Skeletal muscle tissue (tissue), 4 donors: Measurements from ENCODE around the gene LIPK. TPM values are rescaled to one million over a fixed set of nuclear protein-coding genes. Genes with fewer than 3 reads are reported as not detected.

ENCODE experiments used
- H3K27ac ChIP-seq: one replicate; pipeline ENCODE4 v1.7.0; 2013; ENCODE audit warnings: mild to moderate bottlenecking, low read depth, low read length, inconsistent platforms
- H3K27me3 ChIP-seq, 3 donors: one replicate each; pipeline ENCODE4 v1.7.0; 2013; ENCODE audit warnings: low read length in 3 of 3; ENCODE audit not compliant: control insufficient read depth in 3 of 3, insufficient read depth in 3 of 3
- H3K36me3 ChIP-seq, 3 donors: one replicate each; pipeline ENCODE4 v1.7.0; 2013; ENCODE audit warnings: low read length in 3 of 3; ENCODE audit not compliant: control insufficient read depth in 3 of 3, insufficient read depth in 3 of 3
- H3K4me1 ChIP-seq, 3 donors: one replicate each; pipeline ENCODE4 v1.7.0; 2013; ENCODE audit warnings: low read length in 3 of 3, mild to moderate bottlenecking in 3 of 3; ENCODE audit not compliant: control insufficient read depth in 3 of 3, insufficient read depth in 3 of 3
- H3K4me3 ChIP-seq, 3 donors: one replicate each; pipeline ENCODE4 v1.7.0; 2013; ENCODE audit warnings: low read length in 3 of 3
- H3K9ac ChIP-seq, 3 donors: one replicate each; pipeline ENCODE4 v1.7.0; 2013; ENCODE audit warnings: low read length in 3 of 3, mild to moderate bottlenecking in 3 of 3, moderate library complexity in 2 of 3, low read depth in 1 of 3
- H3K9me3 ChIP-seq, 3 donors: one replicate each; pipeline ENCODE4 v1.7.0; 2013; ENCODE audit warnings: low read length in 3 of 3; ENCODE audit not compliant: control insufficient read depth in 3 of 3
- total RNA-seq: library from RNA; depleted of rRNA; stranded (reverse); fragments of >200 nt; gene quantifications from one replicate; pipeline ENCODE4 v1.2.3, GENCODE V29; 2014
- donor health status: Osteomylitis.

LIPK gene
- total RNA-seq, 1 donor from 2014 or later = not detected

DNA sequence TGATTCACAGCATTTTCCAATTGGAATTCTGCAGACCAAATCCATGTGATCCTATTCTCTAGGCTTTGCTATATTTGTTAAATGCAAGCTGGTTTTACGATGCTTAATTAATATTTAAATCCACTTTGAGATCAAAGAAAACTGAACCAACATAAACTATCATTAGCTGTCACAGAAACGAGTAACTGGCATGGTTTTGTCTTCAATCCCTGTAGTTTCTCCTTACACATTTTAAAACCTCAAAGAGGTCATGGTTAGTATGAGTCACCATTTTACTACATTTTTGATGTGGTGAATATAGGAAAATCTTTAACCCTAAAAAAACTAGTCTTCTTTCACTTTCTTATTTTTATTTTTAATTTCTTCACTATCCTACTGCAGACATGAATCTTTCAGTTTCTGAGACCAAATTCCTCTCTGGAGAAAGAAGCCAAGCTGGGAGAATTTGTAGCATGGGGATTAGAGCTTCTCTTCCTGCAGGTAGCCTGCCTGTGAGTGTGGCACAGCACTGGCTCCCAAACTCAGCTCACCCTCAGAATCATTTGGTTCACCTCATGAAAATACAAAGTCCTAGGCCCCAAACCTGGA is 87.8 kb downstream of the LIPK start:
- Histone ChIP-seq H3K27ac (no peak overlapping the region), H3K27me3 (no peaks in the 10 kb centered on the region), H3K9me3 (no peaks in the 10 kb centered on the region), H3K36me3 (no peaks in the 10 kb centered on the region), H3K4me3 (no peak overlapping the region), H3K9ac (no peak overlapping the region), H3K4me1 (no peaks in the 10 kb centered on the region)

- H3K36me3 ChIP-seq = no peaks in the 10 kb centered on the region
- no peaks in the 10 kb centered on the region for H3K9me3 ChIP-seq
- H3K9ac ChIP-seq = no peak overlapping the region
- H3K4me1 ChIP-seq = no peaks in the 10 kb centered on the region
- H3K27me3 ChIP-seq = no peaks in the 10 kb centered on the region
- no peak overlapping the region for H3K4me3 ChIP-seq
- no peak overlapping the region for H3K27ac ChIP-seq
Observed at GRCh38 chr10:88794731-88795130, 88.7 kb downstream of the LIPK start.

DNA sequence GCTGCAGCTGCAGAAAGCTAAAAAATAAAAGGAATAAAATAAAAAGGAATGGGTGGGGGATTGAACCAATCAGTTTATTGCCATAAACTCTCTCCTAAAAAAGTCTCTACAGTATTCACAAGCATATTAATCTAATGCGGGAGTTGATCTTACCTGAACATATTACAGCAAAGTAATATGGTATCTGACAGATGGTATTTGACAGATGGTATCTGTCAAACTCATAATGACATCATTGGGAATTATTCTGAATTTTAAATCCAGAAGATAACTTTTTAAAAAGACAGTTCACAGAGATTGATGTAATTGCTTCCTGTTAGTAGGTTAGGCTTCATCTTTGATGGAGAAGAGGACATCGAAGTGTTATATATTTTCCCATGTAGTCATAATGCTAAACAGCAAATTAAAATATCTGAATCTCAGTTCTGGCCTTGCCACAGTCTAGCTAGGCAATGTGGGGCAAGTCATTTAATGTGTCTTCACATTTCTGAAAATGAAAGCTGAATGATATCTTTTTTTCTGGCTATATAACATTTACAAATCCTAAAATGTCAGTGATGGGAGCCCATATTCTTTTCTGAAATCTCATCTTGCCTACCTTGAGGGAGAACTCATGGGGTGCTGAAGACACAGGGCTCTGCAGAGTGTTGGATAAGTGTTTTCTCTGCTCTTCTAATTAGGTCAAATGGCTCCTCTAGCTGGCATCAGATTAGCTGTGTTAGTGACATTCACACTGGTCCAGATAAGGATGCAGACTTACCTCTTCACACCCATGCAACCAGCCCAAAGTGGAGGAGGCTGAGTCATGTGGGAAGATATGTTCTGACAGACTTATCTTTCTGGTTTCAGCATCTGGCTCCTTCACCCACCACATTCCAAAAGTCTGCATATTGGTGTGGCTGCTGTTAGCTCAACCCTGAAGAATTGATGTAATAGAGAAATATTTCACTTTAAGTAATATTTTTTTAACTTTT is 94.4 kb downstream of the LIPK start:
- Histone ChIP-seq H3K27me3 (no peaks in the 10 kb centered on the region), H3K4me1 (no peaks in the 10 kb centered on the region), H3K9ac (no peak overlapping the region), H3K4me3 (no peak overlapping the region), H3K9me3 (no peaks in the 10 kb centered on the region), H3K27ac (no peak overlapping the region), H3K36me3 (no peaks in the 10 kb centered on the region)

Other genes starting within 250 kb of the LIPK start
- gene RNLS, start 122.9 kb upstream of the LIPK start, total RNA-seq = 4.7 TPM
- 0.52 TPM for gene LIPJ, start 119.5 kb upstream of the LIPK start, total RNA-seq
- gene LIPF, start 41.8 kb upstream of the LIPK start, total RNA-seq = not detected
- gene LIPN, start 53.8 kb downstream of the LIPK start, total RNA-seq = not detected
- gene LIPM, start 96.5 kb downstream of the LIPK start, total RNA-seq = under 0.01 TPM
- not detected for gene ANKRD22, start 145.6 kb downstream of the LIPK start, total RNA-seq
- gene STAMBPL1, start 174.0 kb downstream of the LIPK start, total RNA-seq = 15.1 TPM
- gene ACTA2, start 246.5 kb downstream of the LIPK start, total RNA-seq = 314 TPM